Glutamatergic neuron (in vitro differentiated cells): ENCODE measurements around the gene TMEM11. TPM values are rescaled to one million over a fixed set of nuclear protein-coding genes. Genes with fewer than 3 reads are reported as not detected.
A peak's percentile ranks its signal among the peaks of the same experiment; 100 is the strongest.

ENCODE experiments used
- DNase-seq: peaks from one replicate; pipeline ENCODE4 v3.0.0; 2022
- H3K27ac Mint-ChIP-seq: one replicate; pipeline ENCODE4 v1.8.0; 2020; ENCODE audit warnings: mild to moderate bottlenecking, mixed read lengths, inconsistent platforms; ENCODE audit not compliant: unreplicated experiment
- H3K27me3 Mint-ChIP-seq: one replicate; pipeline ENCODE4 v1.8.0; 2020; ENCODE audit warnings: mild to moderate bottlenecking, moderate library complexity, mixed read lengths, inconsistent platforms; ENCODE audit not compliant: unreplicated experiment
- H3K36me3 Mint-ChIP-seq: one replicate; pipeline ENCODE4 v1.8.0; 2020; ENCODE audit warnings: mild to moderate bottlenecking, mixed read lengths, inconsistent platforms; ENCODE audit not compliant: unreplicated experiment
- H3K4me1 Mint-ChIP-seq: one replicate; pipeline ENCODE4 v1.8.0; 2020; ENCODE audit warnings: mild to moderate bottlenecking, low read depth, mixed read lengths, inconsistent platforms; ENCODE audit not compliant: unreplicated experiment
- H3K4me3 Mint-ChIP-seq: one replicate; pipeline ENCODE4 v1.8.0; 2020; ENCODE audit warnings: mild to moderate bottlenecking, mixed read lengths, inconsistent platforms; ENCODE audit not compliant: unreplicated experiment
- H3K9me3 Mint-ChIP-seq: one replicate; pipeline ENCODE4 v1.8.0; 2020; ENCODE audit warnings: mild to moderate bottlenecking, moderate library complexity, mixed read lengths, inconsistent platforms; ENCODE audit not compliant: unreplicated experiment
- total RNA-seq: library from RNA; stranded (reverse); fragmentation: NEBNext Ultra II Directional; extraction: Animal tissue kit (Norgen Biotek cat#: 25700); gene quantifications from one replicate; pipeline ENCODE4 v1.2.1, GENCODE V29; 2021; ENCODE audit not compliant: unreplicated experiment
- TF ChIP-seq, protein P1 (sequence below): fragments of 200-600 bp; sonication (generic); IDR thresholded peaks from one replicate; pipeline ENCODE4 v1.5.0; 2021; ENCODE audit not compliant: partially characterized antibody, unreplicated experiment

The TMEM11 gene
- total RNA-seq, 1 donor from 2014 or later, result 26.0 TPM

DNA sequence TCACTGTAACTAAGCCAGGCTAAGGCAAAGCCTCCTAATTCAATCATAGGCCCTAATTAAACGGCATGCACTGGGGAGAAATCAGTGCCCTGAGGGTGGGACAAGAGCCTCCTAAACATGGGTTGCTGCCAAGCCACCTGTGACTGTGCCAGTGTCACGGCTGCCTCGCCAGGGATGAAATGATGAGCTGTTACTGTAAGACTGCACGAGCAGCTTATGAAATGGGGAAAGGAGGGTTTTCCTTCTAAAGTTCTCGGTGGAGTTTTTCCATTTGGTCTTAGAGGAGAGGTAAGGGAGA lies 12.7 kb downstream of the TMEM11 start:
- H3K27ac Mint-ChIP-seq, result peak overlapping the region; percentile 78
- peaks cover 17% of the 10 kb centered on the region for H3K36me3 Mint-ChIP-seq
- peaks cover 38% of the 10 kb centered on the region for H3K4me1 Mint-ChIP-seq
- peaks cover 11% of the 10 kb centered on the region for H3K27me3 Mint-ChIP-seq
- TF ChIP-seq, protein P1, sequence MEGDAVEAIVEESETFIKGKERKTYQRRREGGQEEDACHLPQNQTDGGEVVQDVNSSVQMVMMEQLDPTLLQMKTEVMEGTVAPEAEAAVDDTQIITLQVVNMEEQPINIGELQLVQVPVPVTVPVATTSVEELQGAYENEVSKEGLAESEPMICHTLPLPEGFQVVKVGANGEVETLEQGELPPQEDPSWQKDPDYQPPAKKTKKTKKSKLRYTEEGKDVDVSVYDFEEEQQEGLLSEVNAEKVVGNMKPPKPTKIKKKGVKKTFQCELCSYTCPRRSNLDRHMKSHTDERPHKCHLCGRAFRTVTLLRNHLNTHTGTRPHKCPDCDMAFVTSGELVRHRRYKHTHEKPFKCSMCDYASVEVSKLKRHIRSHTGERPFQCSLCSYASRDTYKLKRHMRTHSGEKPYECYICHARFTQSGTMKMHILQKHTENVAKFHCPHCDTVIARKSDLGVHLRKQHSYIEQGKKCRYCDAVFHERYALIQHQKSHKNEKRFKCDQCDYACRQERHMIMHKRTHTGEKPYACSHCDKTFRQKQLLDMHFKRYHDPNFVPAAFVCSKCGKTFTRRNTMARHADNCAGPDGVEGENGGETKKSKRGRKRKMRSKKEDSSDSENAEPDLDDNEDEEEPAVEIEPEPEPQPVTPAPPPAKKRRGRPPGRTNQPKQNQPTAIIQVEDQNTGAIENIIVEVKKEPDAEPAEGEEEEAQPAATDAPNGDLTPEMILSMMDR, result no peak
- DNase-seq, result no peak
- peaks cover 14% of the 10 kb centered on the region for H3K9me3 Mint-ChIP-seq
- H3K4me3 Mint-ChIP-seq, result peak overlapping the region; percentile 43

DNA sequence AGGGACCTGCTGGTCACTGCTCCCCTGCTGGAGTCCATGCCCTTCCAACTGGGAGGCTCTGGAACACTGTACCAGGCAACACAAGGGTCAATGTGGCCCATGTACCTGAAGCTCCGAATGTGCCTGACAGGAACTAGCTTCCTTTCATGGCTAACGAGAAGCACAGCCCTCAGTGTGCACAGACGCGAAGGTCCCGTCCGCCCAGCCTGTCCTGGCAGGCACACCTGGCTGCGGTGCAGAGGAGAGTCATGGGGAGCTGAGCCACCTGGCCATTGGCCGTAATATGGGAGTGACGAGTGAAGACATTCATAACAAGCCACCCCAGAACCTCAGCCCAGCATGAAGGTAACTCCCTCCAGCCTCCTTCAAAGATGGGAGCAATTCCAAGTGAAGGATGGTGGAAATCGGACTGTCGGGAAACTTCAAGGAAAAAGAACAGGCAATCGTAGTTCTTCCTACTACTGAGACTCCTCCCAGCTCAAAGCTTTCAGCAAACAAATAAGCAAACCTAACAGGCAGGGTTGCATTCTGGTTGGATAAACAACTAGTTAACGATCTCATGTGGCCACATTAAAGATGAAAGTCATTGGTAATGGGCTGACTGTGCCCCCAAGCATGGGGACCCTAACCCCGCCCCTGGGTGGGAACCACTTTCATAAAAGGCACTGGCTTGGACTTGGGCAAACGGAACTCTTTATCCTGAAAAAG lies 13.2 kb downstream of the TMEM11 start:
- H3K4me3 Mint-ChIP-seq, result peak overlapping the region; percentile 82
- TF ChIP-seq, protein P1, result no peak
- H3K9me3 Mint-ChIP-seq, result peaks cover 14% of the 10 kb centered on the region
- peaks cover 11% of the 10 kb centered on the region for H3K27me3 Mint-ChIP-seq
- peaks cover 38% of the 10 kb centered on the region for H3K4me1 Mint-ChIP-seq
- peak overlapping the region; percentile 78 for H3K27ac Mint-ChIP-seq
- H3K36me3 Mint-ChIP-seq, result peaks cover 17% of the 10 kb centered on the region
- DNase-seq, result no peak

DNA sequence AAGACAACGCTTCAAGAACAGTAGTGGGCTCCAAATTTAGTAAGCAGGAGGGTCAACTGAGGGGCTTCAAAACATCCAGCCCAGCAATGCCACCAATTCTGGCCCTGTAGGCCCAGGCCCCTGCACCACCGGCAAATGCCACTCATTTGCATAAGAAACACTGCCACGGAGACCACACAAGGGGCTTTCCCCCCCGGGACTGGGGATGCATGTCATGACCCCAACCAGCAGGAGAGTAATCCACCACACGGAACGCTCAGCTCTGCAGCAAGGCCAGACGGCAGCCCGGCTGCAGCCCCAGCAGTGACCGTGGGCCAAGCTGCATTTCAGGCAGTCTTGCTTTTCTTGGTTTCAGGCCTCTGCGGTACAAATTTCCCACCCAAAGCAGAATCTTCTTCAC lies 14.1 kb downstream of the TMEM11 start:
- Mint-ChIP-seq H3K27ac (no peak overlapping the region), H3K27me3 (peaks cover 11% of the 10 kb centered on the region), H3K4me3 (no peak overlapping the region), H3K4me1 (peaks cover 34% of the 10 kb centered on the region), H3K9me3 (peaks cover 15% of the 10 kb centered on the region), H3K36me3 (peaks cover 17% of the 10 kb centered on the region)
- peak; percentile 66 for DNase-seq
- TF ChIP-seq, protein P1, result no peak

DNA sequence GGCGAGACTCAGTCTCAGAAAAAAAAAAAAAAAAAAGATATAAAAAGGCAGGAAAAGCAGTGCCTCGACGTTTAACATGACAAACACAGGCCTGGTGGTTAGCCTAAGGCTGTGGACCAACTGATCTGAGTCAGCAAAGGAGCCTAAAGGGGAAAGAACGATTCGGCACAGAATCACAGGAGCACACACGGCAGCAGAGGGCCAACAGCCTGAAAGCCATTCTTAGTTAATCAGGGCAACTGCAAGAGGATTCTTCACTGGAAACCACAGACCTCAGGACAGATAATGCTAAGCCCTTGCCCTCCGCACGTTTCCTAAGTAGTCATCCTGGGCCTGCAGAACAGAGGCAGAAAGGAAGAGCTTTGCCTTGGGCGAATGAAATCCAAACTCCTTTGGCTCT lies 14.7 kb downstream of the TMEM11 start:
- Mint-ChIP-seq H3K27ac (no peak overlapping the region), H3K4me1 (peaks cover 35% of the 10 kb centered on the region), H3K27me3 (peaks cover 16% of the 10 kb centered on the region), H3K36me3 (peaks cover 17% of the 10 kb centered on the region), H3K4me3 (no peak overlapping the region), H3K9me3 (peaks cover 14% of the 10 kb centered on the region)
- TF ChIP-seq, protein P1, result no peak
- no peak for DNase-seq

DNA sequence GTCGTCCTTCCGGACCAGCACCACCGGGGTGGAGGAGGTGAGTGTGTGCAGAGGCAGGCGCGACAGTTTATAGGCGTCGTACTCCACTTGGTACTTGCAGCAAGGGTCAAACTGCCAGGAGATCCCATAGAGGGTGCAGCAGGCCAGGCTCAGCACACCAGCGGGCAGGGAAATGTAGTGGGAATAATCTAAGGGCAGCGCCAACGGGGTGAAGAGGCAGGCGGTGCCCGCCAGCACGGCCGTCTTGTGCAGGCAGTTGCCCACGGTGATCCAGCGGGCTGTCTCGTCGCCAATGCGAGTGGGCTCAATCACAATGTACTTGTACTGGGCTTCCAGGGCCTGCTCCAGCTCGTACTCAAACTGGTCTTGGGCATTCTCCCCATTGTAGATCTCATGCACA lies 15.6 kb downstream of the TMEM11 start:
- DNase-seq, result no peak
- peaks cover 36% of the 10 kb centered on the region for H3K4me1 Mint-ChIP-seq
- H3K27ac Mint-ChIP-seq, result no peak overlapping the region
- peaks cover 14% of the 10 kb centered on the region for H3K9me3 Mint-ChIP-seq
- peaks cover 17% of the 10 kb centered on the region for H3K36me3 Mint-ChIP-seq
- H3K27me3 Mint-ChIP-seq, result peaks cover 16% of the 10 kb centered on the region
- H3K4me3 Mint-ChIP-seq, result peak overlapping the region; percentile 9
- TF ChIP-seq, protein P1, result no peak
